ENCODE results near the gene NFIX.
A peak's percentile ranks its signal among the peaks of the same experiment; 100 is the strongest.

The NFIX gene

GRCh38 chr19:13097463-13098258, 102.4 kb downstream of the NFIX start:
- Histone ChIP-seq H3K4me1 (ENCODE audit: control insufficient read depth in 1 of 2, insufficient read depth in 1 of 2, low read depth in 1 of 2, low read length in 1 of 2) (peaks cover 67 to 77% of the 10 kb centered on the region in 2 experiments), H3K9me3 (no peaks in the 10 kb centered on the region), H3K4me3 (ENCODE audit: low read depth in 1 of 2, low read length in 1 of 2) (peak overlapping the region; percentile 93 to 95), H3K27me3 (no peaks in the 10 kb centered on the region), H3K36me3 (peaks cover 14% of the 10 kb centered on the region), H3K27ac (peak overlapping the region; percentile 99)
- TF ChIP-seq, protein P1, sequence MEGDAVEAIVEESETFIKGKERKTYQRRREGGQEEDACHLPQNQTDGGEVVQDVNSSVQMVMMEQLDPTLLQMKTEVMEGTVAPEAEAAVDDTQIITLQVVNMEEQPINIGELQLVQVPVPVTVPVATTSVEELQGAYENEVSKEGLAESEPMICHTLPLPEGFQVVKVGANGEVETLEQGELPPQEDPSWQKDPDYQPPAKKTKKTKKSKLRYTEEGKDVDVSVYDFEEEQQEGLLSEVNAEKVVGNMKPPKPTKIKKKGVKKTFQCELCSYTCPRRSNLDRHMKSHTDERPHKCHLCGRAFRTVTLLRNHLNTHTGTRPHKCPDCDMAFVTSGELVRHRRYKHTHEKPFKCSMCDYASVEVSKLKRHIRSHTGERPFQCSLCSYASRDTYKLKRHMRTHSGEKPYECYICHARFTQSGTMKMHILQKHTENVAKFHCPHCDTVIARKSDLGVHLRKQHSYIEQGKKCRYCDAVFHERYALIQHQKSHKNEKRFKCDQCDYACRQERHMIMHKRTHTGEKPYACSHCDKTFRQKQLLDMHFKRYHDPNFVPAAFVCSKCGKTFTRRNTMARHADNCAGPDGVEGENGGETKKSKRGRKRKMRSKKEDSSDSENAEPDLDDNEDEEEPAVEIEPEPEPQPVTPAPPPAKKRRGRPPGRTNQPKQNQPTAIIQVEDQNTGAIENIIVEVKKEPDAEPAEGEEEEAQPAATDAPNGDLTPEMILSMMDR (IDR thresholded peaks at IDR 0.05): no peak

DNA sequence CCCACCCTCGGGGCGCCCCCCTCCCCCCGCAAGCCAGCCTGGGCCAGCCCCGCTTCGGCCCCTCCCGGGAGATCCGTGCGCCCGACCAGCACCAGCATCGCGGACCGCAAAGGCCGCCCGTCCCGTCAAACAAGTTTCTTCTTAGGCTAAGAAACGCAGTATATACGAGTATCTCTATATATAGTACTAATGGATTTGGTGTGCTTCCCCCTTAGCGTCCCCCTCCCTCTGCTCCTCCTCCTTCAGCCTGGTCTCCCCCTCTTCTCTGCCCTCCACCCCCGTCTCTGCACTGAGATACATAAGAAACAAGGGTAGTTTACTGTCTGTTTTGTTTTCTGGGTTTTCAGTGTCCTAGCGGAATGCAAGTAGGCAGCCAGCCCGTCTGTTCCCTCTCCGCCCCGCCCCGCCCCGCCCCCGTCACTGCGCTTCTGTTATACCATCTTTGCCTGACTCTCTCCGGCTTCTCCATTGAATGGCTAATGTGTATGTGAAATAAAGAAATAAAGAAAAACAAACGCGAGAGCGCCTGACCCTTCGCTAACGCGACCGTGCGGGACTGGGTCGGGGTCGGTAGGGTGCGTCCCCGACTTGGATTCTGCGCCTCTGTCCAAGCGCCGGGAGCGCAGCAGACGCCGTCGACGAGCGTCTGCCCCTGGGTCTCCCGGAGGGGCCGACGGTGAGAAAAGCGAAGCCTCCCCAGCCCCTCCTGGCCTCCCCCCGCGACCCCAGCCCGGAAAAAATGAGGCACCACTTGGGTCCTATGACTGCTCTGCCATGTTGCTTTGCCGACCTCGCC, 103.2 kb downstream of the NFIX start:
- Histone ChIP-seq H3K9me3 (no peaks in the 10 kb centered on the region), H3K27ac (peak overlapping the region; percentile 99), H3K4me3 (ENCODE audit: low read depth in 1 of 2, low read length in 1 of 2) (peak overlapping the region; percentile 93 to 95), H3K27me3 (no peaks in the 10 kb centered on the region), H3K4me1 (ENCODE audit: control insufficient read depth in 1 of 2, insufficient read depth in 1 of 2, low read depth in 1 of 2, low read length in 1 of 2) (peaks cover 75 to 85% of the 10 kb centered on the region in 2 experiments), H3K36me3 (peaks cover 14% of the 10 kb centered on the region)
- TF ChIP-seq, protein P1 (IDR thresholded peaks at IDR 0.05): peak; percentile 41

DNA sequence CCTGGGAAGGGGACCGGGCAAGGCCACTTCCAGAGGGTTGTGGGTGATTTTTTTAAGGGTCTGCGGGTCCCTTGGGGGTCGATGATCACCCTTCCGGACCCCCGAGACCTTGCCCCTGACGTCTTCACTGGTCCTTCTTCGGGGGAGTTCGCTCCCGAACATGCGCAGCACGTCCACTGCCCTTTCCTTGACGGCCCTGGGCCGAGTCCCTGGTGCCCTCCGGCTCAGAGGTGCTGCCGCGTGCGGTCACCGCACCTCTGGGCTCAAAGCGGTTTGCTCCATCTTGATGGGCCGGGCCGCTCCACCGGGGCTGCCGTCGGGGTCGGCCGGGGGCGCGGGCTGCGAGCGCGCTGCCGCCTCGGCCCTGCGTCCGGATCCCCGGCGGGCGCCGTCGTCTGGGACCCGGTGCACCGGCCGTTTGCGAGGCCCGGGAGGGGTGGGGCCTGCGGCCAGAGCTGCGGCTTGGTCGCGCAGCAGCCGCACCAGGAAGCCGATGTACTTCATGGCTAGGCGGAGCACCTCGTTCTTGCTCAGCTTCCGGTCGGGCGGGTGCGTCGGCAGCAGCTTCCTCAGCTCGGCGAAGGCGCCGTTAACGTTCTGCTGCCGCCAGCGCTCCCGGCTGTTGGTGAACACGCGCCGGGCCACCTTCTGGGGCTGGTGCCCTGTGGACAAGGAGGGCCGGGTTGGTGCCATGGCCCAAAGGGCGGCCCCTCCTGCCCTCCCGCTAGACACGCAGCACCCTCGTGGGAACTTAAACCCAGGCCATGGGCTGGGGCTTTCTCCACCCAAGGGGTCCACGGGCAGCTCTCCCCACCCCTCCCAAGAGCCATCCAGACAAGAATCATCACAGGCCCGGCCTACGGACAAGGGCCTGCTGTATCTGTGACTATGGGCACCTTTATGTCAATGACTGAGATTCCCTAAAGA, 104.1 kb downstream of the NFIX start:
- Histone ChIP-seq H3K27ac (peak overlapping the region; percentile 99), H3K36me3 (peaks cover 14% of the 10 kb centered on the region), H3K9me3 (no peaks in the 10 kb centered on the region), H3K4me3 (ENCODE audit: low read depth in 1 of 2, low read length in 1 of 2) (peak overlapping the region; percentile 93 to 95), H3K27me3 (no peaks in the 10 kb centered on the region), H3K4me1 (ENCODE audit: control insufficient read depth in 1 of 2, insufficient read depth in 1 of 2, low read depth in 1 of 2, low read length in 1 of 2) (peaks cover 77 to 86% of the 10 kb centered on the region in 2 experiments)
- TF ChIP-seq, protein P1 (IDR thresholded peaks at IDR 0.05): peak; percentile 11

DNA sequence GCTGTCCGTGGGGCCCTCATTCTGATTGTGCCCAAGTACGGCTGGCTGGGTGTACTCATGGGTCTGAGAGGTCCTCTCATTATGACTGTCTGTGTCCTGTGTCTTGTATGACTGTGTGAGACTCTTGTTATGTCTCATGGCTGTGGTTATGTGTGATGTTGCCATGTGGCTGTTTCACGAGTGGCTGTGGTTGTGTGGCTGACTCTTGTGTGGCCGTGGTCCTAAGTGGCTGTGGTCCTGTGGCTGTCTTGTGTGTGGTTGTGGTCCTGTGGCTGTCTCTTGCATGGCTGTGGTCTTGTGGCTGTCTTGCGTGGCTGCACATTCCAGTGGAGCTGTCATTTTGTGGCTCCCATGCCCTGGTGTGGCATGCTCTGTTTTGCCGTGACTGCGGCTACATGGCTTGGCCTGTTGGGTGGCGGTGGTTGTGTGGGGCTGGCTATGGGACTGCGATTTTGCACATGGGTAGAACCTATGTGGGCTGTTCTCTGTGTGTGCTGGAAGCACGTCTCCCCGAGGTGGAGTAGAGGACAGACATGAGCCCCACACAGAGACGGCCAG, 104.8 kb downstream of the NFIX start:
- Histone ChIP-seq H3K27me3 (no peaks in the 10 kb centered on the region), H3K36me3 (peaks cover 14% of the 10 kb centered on the region), H3K27ac (peak overlapping the region; percentile 99), H3K4me3 (ENCODE audit: low read depth in 1 of 2, low read length in 1 of 2) (peak overlapping the region; percentile 93 to 95), H3K9me3 (no peaks in the 10 kb centered on the region), H3K4me1 (ENCODE audit: control insufficient read depth in 1 of 2, insufficient read depth in 1 of 2, low read depth in 1 of 2, low read length in 1 of 2) (peaks cover 77 to 86% of the 10 kb centered on the region in 2 experiments)
- TF ChIP-seq, protein P1 (IDR thresholded peaks at IDR 0.05): no peak
